ENCODE data around the gene WFDC12. TPM values are rescaled to one million over a fixed set of nuclear protein-coding genes. Genes with fewer than 3 reads are reported as not detected.
"Not testable (repeated sequence)": the region's sequence is repeated elsewhere in the genome, so short reads cannot be mapped to it uniquely, and the experiment has no call there.

The WFDC12 gene
- polyA plus RNA-seq (2013, experiment 1 of 2), result not detected
- polyA plus RNA-seq (2013, experiment 2 of 2), result not detected

GRCh38 chr20:45124365-45124764, at the start of gene WFDC12:
WFDC12 (minus strand) TSS chr20:45124465; CDS start chr20:45124447, 18 bp downstream.
- H3K9me3 ChIP-seq (ENCODE audit: control insufficient read depth, low read length), result no peaks in the 10 kb centered on the region
- WGBS, 2 experiments (ENCODE audit: insufficient coverage in 2 of 2), result 86 to 95% methylated on average over 5 to 6 of the region's 6 CpGs

GRCh38 chr20:45173522-45173921, 49.3 kb upstream of the WFDC12 start:
- Histone ChIP-seq H3K9me3 (ENCODE audit: control insufficient read depth, low read length) (no peaks in the 10 kb centered on the region), H3K36me3 (ENCODE audit: control insufficient read depth, insufficient read depth, low read length) (no peaks in the 10 kb centered on the region), H3K4me1 (ENCODE audit: control insufficient read depth, insufficient read depth, low read length, poor library complexity, severe bottlenecking) (no peaks in the 10 kb centered on the region), H3K4me3 (ENCODE audit: extremely low read depth, insufficient read depth, low read length, poor library complexity, severe bottlenecking) (no peak overlapping the region), H3K27ac (ENCODE audit: low read depth, low read length, severe bottlenecking) (no peak overlapping the region)
- 60 to 67% methylated on average over 1 of the region's 1 CpG for WGBS, 2 experiments (ENCODE audit: insufficient coverage in 2 of 2)

More at GRCh38 chr20:45124365-45124764, at the start of gene WFDC12:
- no peak within 1 kb of the TSS for H3K4me3 ChIP-seq (ENCODE audit: extremely low read depth, insufficient read depth, low read length, poor library complexity, severe bottlenecking)
- no peak within 1 kb of the TSS for H3K27ac ChIP-seq (ENCODE audit: low read depth, low read length, severe bottlenecking)
- H3K36me3 ChIP-seq (ENCODE audit: control insufficient read depth, insufficient read depth, low read length), result no peaks in the 10 kb centered on the region
- no peaks in the 10 kb centered on the region for H3K4me1 ChIP-seq (ENCODE audit: control insufficient read depth, insufficient read depth, low read length, poor library complexity, severe bottlenecking)

GRCh38 chr20:45164906-45165305, 40.6 kb upstream of the WFDC12 start:
- WGBS, 2 experiments (ENCODE audit: insufficient coverage in 2 of 2), result 80% methylated on average over 1 of the region's 1 CpG; no CpG with 5 or more reads in 1 of the 2 experiments
- H3K27ac ChIP-seq (ENCODE audit: low read depth, low read length, severe bottlenecking), result no peak overlapping the region
- no peaks in the 10 kb centered on the region for H3K4me1 ChIP-seq (ENCODE audit: control insufficient read depth, insufficient read depth, low read length, poor library complexity, severe bottlenecking)
- H3K36me3 ChIP-seq (ENCODE audit: control insufficient read depth, insufficient read depth, low read length), result no peaks in the 10 kb centered on the region
- H3K9me3 ChIP-seq (ENCODE audit: control insufficient read depth, low read length), result no peaks in the 10 kb centered on the region
- H3K4me3 ChIP-seq (ENCODE audit: extremely low read depth, insufficient read depth, low read length, poor library complexity, severe bottlenecking), result no peak overlapping the region

GRCh38 chr20:45163083-45163803, 39.0 kb upstream of the WFDC12 start:
- no peaks in the 10 kb centered on the region for H3K4me1 ChIP-seq (ENCODE audit: control insufficient read depth, insufficient read depth, low read length, poor library complexity, severe bottlenecking)
- WGBS, 2 experiments (ENCODE audit: insufficient coverage in 2 of 2), result 78 to 88% methylated on average over 1 of the region's 1 CpG
- no peak overlapping the region for H3K4me3 ChIP-seq (ENCODE audit: extremely low read depth, insufficient read depth, low read length, poor library complexity, severe bottlenecking)
- H3K9me3 ChIP-seq (ENCODE audit: control insufficient read depth, low read length), result peaks cover 6% of the 10 kb centered on the region
- no peak overlapping the region for H3K27ac ChIP-seq (ENCODE audit: low read depth, low read length, severe bottlenecking)
- H3K36me3 ChIP-seq (ENCODE audit: control insufficient read depth, insufficient read depth, low read length), result no peaks in the 10 kb centered on the region

GRCh38 chr20:45157962-45158361, 33.7 kb upstream of the WFDC12 start:
- 50 to 67% methylated on average over 1 of the region's 1 CpG for WGBS, 2 experiments (ENCODE audit: insufficient coverage in 2 of 2)
- Histone ChIP-seq H3K36me3 (ENCODE audit: control insufficient read depth, insufficient read depth, low read length) (no peaks in the 10 kb centered on the region), H3K4me1 (ENCODE audit: control insufficient read depth, insufficient read depth, low read length, poor library complexity, severe bottlenecking) (no peaks in the 10 kb centered on the region), H3K27ac (ENCODE audit: low read depth, low read length, severe bottlenecking) (no peak overlapping the region), H3K4me3 (ENCODE audit: extremely low read depth, insufficient read depth, low read length, poor library complexity, severe bottlenecking) (no peak overlapping the region), H3K9me3 (ENCODE audit: control insufficient read depth, low read length) (peaks cover 14% of the 10 kb centered on the region)

GRCh38 chr20:45156713-45157112, 32.4 kb upstream of the WFDC12 start:
- Histone ChIP-seq H3K4me3 (ENCODE audit: extremely low read depth, insufficient read depth, low read length, poor library complexity, severe bottlenecking) (no peak overlapping the region), H3K9me3 (ENCODE audit: control insufficient read depth, low read length) (peaks cover 14% of the 10 kb centered on the region), H3K4me1 (ENCODE audit: control insufficient read depth, insufficient read depth, low read length, poor library complexity, severe bottlenecking) (no peaks in the 10 kb centered on the region), H3K27ac (ENCODE audit: low read depth, low read length, severe bottlenecking) (no peak overlapping the region), H3K36me3 (ENCODE audit: control insufficient read depth, insufficient read depth, low read length) (no peaks in the 10 kb centered on the region)
- WGBS, 2 experiments (ENCODE audit: insufficient coverage in 2 of 2), result 50 to 67% methylated on average over 1 of the region's 2 CpGs

GRCh38 chr20:45154794-45155193, 30.5 kb upstream of the WFDC12 start:
- not testable (repeated sequence) for H3K4me3 ChIP-seq (ENCODE audit: extremely low read depth, insufficient read depth, low read length, poor library complexity, severe bottlenecking); H3K27ac ChIP-seq (ENCODE audit: low read depth, low read length, severe bottlenecking); H3K4me1 ChIP-seq (ENCODE audit: control insufficient read depth, insufficient read depth, low read length, poor library complexity, severe bottlenecking); H3K36me3 ChIP-seq (ENCODE audit: control insufficient read depth, insufficient read depth, low read length)
- WGBS, 2 experiments (ENCODE audit: insufficient coverage in 2 of 2), result no CpG with 5 or more reads among the region's 1 CpG
- peaks cover 14% of the 10 kb centered on the region for H3K9me3 ChIP-seq (ENCODE audit: control insufficient read depth, low read length)

GRCh38 chr20:45154183-45154582, 29.9 kb upstream of the WFDC12 start:
- Histone ChIP-seq H3K4me1 (ENCODE audit: control insufficient read depth, insufficient read depth, low read length, poor library complexity, severe bottlenecking) (no peaks in the 10 kb centered on the region), H3K27ac (ENCODE audit: low read depth, low read length, severe bottlenecking) (no peak overlapping the region), H3K4me3 (ENCODE audit: extremely low read depth, insufficient read depth, low read length, poor library complexity, severe bottlenecking) (no peak overlapping the region), H3K36me3 (ENCODE audit: control insufficient read depth, insufficient read depth, low read length) (no peaks in the 10 kb centered on the region), H3K9me3 (ENCODE audit: control insufficient read depth, low read length) (peaks cover 13% of the 10 kb centered on the region)
- 39 to 63% methylated on average over 1 to 2 of the region's 3 CpGs for WGBS, 2 experiments (ENCODE audit: insufficient coverage in 2 of 2)

GRCh38 chr20:45153752-45154151, 29.5 kb upstream of the WFDC12 start:
- 100% methylated on average over 1 of the region's 1 CpG; no CpG with 5 or more reads in 1 of the 2 experiments for WGBS, 2 experiments (ENCODE audit: insufficient coverage in 2 of 2)
- no peaks in the 10 kb centered on the region for H3K36me3 ChIP-seq (ENCODE audit: control insufficient read depth, insufficient read depth, low read length)
- no peak overlapping the region for H3K27ac ChIP-seq (ENCODE audit: low read depth, low read length, severe bottlenecking)
- H3K4me3 ChIP-seq (ENCODE audit: extremely low read depth, insufficient read depth, low read length, poor library complexity, severe bottlenecking), result no peak overlapping the region
- H3K4me1 ChIP-seq (ENCODE audit: control insufficient read depth, insufficient read depth, low read length, poor library complexity, severe bottlenecking), result no peaks in the 10 kb centered on the region
- H3K9me3 ChIP-seq (ENCODE audit: control insufficient read depth, low read length), result peaks cover 9% of the 10 kb centered on the region

GRCh38 chr20:45153147-45153546, 28.9 kb upstream of the WFDC12 start:
- no peaks in the 10 kb centered on the region for H3K4me1 ChIP-seq (ENCODE audit: control insufficient read depth, insufficient read depth, low read length, poor library complexity, severe bottlenecking)
- no peak overlapping the region for H3K27ac ChIP-seq (ENCODE audit: low read depth, low read length, severe bottlenecking)
- WGBS, 2 experiments (ENCODE audit: insufficient coverage in 2 of 2), result 90 to 92% methylated on average over 3 of the region's 3 CpGs
- H3K9me3 ChIP-seq (ENCODE audit: control insufficient read depth, low read length), result peaks cover 8% of the 10 kb centered on the region
- H3K4me3 ChIP-seq (ENCODE audit: extremely low read depth, insufficient read depth, low read length, poor library complexity, severe bottlenecking), result no peak overlapping the region
- no peaks in the 10 kb centered on the region for H3K36me3 ChIP-seq (ENCODE audit: control insufficient read depth, insufficient read depth, low read length)

- no peaks in the 10 kb centered on the region for H3K36me3 ChIP-seq (ENCODE audit: control insufficient read depth, insufficient read depth, low read length)
- no peak overlapping the region for H3K27ac ChIP-seq (ENCODE audit: low read depth, low read length, severe bottlenecking)
- no peak overlapping the region for H3K4me3 ChIP-seq (ENCODE audit: extremely low read depth, insufficient read depth, low read length, poor library complexity, severe bottlenecking)
- H3K9me3 ChIP-seq (ENCODE audit: control insufficient read depth, low read length), result peaks cover 8% of the 10 kb centered on the region
- no peaks in the 10 kb centered on the region for H3K4me1 ChIP-seq (ENCODE audit: control insufficient read depth, insufficient read depth, low read length, poor library complexity, severe bottlenecking)
- 84 to 92% methylated on average over 2 of the region's 2 CpGs for WGBS, 2 experiments (ENCODE audit: insufficient coverage in 2 of 2)
Observed at GRCh38 chr20:45152405-45152804, 28.1 kb upstream of the WFDC12 start.
